ENCODE results near the gene TOB1.

TOB1 gene, protein sequence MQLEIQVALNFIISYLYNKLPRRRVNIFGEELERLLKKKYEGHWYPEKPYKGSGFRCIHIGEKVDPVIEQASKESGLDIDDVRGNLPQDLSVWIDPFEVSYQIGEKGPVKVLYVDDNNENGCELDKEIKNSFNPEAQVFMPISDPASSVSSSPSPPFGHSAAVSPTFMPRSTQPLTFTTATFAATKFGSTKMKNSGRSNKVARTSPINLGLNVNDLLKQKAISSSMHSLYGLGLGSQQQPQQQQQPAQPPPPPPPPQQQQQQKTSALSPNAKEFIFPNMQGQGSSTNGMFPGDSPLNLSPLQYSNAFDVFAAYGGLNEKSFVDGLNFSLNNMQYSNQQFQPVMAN

GRCh38 chr17:50866261-50866949, at the start of gene TOB1:
TOB1 (minus strand) TSS chr17:50866354; CDS start chr17:50864017, 2,337 bp downstream.
- peak; percentile 79 for DNase-seq (ENCODE audit: low read depth)

DNA sequence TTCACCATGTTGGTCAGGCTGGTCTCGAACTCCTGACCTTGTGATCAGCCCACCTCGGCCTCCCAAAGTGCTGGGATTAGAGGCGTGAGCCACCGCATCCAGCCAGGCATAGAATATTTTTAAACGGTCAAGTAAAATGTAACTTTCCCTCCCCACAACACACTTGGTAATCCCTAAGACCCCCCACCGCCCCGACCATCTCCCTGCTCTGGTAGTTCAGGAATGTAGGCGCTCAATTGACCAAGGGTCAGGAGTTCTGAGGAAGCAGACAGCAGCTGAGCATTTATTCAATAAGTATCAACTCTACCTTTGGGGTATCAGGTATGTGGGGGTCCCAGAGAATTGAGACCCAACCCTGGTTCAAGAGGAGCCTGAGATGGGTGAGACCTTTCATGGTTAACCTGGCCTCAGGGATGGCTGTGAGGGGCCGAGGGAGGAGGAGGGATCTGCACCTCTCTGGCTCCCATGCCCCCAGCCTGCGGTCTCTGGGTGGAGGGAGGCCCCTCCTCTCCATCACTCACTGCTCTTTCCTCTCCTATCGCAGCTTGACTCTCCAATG, 48.4 kb upstream of the TOB1 start:
- DNase-seq (ENCODE audit: low read depth): no peak

DNA sequence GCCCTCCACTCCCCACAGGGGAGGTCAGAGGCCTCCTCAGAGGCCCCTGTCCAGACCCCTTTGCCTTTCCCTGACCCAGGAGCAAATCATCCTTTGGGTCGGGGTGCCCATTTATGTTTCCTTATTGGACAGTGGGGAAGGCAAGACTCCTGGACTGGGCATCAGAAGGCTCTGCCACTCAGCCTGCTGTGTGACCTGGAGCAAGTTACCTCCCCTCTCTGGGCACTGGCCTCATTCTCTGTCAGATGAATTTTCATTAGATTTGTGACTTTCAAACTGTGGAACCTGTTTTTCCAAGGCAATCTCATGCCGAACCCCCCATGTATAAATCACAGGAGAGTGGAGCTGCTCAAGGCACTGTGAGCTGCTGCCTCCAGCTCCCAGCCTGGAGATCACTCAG, 47.0 kb upstream of the TOB1 start:
- DNase-seq (ENCODE audit: low read depth): no peak

- no peak for DNase-seq (ENCODE audit: low read depth)
These were observed 45.7 kb upstream of the TOB1 start for GRCh38 chr17:50911890-50912289.

GRCh38 chr17:50911450-50911849, 45.3 kb upstream of the TOB1 start:
- DNase-seq (ENCODE audit: low read depth): no peak

DNA sequence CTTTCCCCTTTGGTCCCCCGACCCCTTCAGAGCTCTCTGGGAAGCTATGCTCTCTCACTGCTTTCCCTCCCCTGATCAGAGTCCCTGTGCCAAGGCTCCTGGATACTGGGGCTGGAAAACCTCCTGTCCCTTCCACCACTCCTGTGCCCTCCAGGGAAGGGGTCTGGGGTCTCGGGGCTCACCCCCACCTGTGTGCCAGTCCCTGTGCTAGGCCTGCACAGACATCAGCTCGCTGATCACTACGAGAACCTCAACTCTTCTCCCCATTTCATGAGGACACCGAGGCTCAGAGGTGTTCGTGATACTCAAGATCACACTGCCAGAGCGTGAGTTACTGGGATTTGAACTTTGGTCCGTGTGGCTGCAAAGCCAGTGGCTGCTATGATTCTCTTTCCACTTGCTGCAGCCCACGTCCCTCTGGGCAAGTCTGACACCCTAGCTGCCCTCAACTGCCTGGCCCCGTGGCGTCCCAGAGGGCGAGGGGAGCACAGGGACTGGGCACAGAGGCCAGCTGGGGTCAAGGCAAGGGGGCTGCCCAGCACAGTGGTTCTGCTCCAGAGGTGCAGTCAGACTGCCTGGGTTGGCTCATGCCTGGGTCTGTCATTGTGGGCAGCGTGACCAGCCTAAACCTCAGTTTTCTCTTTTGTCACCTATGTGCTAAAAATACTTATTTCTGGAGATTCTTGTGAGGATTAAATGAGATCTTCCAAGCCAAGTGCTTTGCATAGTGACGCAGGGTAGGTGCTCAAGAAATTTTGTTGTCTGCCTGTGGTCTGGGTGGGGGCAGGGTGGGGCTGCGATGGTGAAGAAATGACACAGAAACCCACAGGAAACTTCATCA, 43.8 kb upstream of the TOB1 start:
- DNase-seq (ENCODE audit: low read depth): no peak

DNA sequence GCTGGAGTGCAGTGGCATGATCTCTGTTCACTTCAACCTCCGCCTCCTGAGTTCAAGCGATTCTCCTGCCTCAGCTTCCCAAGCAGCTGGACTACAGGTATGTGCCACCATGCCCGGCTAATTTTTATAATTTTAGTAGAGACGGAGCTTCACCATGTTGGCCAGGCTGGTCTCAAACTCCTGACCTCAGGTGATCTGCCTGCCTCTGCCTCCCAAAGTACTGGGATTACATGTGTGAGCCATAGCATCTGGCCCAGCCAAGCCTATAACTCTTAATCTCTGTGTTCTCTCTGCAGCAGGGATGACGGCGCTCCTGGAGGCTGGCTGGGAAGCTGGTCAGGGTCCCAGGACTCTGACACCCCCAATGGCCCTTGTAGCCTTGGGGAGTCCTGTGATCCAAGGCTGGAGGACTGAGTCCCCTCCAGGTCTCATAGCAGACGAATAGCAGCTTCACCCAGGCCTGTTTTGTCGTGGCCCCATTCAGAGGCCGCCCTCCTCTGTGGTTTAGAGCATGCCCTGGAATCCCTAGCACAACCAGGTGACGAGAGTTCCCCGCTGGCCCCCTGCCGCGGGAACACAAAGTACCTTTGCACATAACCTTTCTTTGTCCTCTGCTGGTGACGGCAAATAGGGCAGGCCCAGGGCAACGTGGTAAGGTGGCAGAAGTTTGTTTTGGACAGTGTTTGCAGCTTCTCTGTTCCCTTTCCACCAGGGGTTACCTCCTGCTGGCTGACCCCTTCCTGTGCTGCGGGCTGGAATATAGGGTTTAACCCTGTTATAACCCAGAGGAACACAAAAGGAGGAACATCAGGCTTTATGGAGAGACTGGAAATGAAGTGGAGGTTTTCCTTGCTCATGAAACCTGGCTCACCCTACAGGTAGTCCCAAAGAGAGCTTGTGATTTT, 43.0 kb upstream of the TOB1 start:
- DNase-seq (ENCODE audit: low read depth): no peak

DNA sequence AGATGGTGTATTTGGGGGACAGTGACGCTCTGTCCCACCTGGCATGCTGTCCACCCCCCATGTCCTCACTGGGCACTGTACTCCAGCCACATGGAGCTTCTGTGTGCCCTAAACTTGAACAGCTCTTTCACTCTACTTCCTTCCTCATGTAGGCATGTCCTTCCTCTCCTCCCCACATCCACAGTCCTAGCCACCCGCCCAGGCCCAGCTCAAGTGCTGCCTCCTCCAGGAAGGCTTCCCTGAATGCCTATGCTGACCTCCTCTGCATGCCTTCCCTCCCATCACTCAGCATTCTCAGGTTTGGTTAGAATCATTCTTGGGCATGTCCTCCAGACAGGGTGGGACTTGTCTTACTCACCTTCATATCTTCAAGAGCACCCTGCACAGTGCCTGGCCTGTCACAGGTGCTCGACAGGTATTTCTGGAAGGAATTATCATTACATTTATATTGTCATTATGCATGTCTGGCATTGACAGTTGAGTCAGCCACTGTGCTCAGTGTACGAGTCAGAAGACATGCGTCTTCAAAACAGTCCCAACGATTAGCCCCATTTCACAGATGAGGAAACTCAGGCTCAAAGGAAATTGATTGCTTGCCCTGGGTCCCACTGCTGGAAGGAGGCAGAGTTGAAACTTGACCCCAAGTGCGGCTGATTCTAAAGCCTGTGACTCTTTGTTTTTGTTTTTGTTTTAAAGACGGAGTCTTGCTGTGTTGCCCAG, 42.1 kb upstream of the TOB1 start:
- no peak for DNase-seq (ENCODE audit: low read depth)

- DNase-seq (ENCODE audit: low read depth): no peak
These were observed 40.3 kb upstream of the TOB1 start for GRCh38 chr17:50906443-50906842.

DNA sequence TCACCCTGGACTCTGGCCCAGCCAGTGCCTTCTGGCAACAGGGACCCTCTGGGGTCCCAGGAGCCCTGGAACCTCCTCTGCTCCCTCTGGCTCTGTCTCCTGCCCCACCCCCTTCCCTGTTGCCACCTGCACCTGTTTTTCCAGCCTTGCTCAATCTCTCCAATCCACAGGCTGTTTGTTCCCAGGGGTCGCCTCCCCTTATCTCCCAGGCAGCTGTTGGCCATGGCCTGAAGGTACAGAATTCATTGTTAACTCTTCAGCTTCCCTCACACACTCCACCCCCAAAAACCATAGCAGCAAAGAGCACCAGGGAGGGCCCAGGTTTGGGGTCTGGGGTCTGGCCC, 39.3 kb upstream of the TOB1 start:
- no peak for DNase-seq (ENCODE audit: low read depth)

DNA sequence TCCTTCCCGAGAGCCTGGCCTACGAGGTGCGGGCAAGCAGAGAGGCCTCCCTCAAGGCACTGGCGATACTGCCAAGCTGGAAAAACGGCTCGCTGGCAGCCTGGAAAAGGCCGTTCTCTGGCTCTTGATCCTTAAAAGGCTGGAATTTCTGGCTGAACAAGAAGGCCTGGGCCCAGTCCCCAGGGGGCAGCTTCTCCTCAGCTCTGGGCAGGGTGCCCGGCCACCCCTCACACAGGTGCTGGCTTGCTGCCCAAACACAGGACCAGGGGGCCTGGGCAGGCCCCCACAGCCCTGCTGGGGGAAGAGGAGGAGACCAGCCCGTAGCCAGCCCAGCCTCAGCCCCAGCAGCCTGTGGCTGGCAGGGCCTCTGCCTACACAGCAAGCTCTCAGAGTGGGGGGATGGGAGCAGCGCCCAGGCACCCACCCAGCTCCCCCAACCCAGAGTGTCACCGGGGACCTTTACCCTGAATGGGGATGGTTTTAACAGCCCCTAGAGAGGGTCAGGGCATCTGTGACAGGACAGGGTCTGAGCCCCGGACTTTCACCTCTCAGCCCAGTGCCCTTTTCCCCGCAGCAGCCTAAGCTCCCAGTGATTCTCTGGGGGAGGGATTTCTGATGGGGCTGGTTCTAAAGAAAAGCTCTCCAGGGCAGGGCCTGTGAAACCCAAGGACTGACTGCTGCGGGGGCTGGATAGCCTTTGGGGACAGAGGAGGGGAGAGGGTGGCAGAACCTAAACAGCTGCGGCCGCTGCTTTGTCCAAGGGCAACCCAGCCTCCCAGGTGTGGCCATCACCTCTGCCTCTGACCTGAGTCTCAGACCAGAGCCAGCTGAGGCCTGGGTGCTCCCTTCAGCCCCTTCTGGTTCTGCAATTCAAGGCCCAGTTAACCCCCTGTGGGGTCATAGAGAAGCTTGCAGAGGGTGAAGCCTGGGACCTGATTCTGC, 38.6 kb upstream of the TOB1 start:
- DNase-seq (ENCODE audit: low read depth): no peak

- no peak for DNase-seq (ENCODE audit: low read depth)
These were observed 37.7 kb upstream of the TOB1 start for GRCh38 chr17:50903604-50904517.

DNA sequence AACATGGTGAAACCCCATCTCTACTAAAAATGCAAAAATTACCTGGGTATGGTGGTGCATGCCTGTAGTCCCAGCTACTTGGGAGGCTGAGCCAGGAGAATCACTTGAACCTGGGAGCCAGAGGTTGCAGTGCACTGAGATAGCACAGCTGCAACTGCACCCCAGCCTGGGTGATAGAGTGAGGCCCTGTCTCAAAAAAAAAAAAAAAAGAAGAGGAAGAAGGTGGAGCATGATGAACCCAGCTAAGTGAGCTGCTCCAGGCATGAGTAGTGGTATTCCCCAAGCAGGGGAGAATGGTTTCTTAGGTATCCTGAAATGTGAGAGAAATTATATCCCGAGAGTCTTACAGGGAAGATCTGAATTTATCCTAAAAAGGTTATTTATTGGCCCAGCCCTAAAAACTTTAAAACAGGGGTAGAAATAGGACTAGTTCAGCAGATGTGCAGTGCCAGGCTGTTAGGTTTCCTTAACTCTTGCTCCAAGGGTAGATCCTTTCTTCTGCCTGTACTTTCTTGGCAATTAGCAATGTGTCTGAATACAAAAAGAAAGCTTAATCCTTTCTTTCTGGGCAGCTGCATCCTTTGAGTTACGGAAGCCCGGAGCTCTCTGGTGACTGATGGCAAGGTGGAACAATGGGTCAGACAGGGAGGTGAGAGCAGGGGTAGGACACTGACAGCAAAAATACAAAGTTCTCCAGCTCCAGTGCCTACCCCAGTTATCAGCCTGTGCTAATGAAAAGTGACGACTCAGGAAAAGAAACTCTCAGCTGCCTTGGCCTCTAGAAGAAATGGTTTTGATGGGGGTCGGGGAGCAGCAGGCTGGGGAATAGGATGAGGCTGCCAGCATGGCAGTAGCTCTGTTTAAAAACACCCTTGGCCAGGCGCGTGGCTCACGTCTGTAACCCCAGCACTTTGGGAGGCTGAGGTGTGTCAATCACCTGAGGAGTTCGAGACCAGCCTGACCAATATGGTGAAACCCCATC, 36.5 kb upstream of the TOB1 start:
- no peak for DNase-seq (ENCODE audit: low read depth)

GRCh38 chr17:50900383-50900892, 34.3 kb upstream of the TOB1 start:
- DNase-seq (ENCODE audit: low read depth): no peak

- no peak for DNase-seq (ENCODE audit: low read depth)
These were observed 33.6 kb upstream of the TOB1 start for GRCh38 chr17:50899559-50900319.

- no peak for DNase-seq (ENCODE audit: low read depth)
These were observed 32.9 kb upstream of the TOB1 start for GRCh38 chr17:50899005-50899460.

Measured in non-pigmented ciliary epithelial cell (primary cell).